HG03565 (cell line): ENCODE data around the gene GDPD5.

Experiments
- ATAC-seq: cut with Tn5 transposase; IDR thresholded peaks from one replicate; pipeline ENCODE4 v1.9.1; 2021; ENCODE audit warnings: mild to moderate bottlenecking, moderate library complexity; ENCODE audit not compliant: unreplicated experiment

Gene GDPD5

GRCh38 chr11:75450826-75451821 is 74.6 kb downstream of the GDPD5 start:
- no peak for ATAC-seq

GRCh38 chr11:75450236-75450635 is 75.5 kb downstream of the GDPD5 start:
- ATAC-seq = no peak

- ATAC-seq = no peak
Observed at GRCh38 chr11:75449776-75450175, 76.0 kb downstream of the GDPD5 start.

- ATAC-seq = no peak
Observed at GRCh38 chr11:75449271-75449670, 76.5 kb downstream of the GDPD5 start.

- ATAC-seq = no peak
Observed at GRCh38 chr11:75447415-75447814, 78.3 kb downstream of the GDPD5 start.

GRCh38 chr11:75445315-75445953 is 80.3 kb downstream of the GDPD5 start:
- no peak for ATAC-seq

- no peak for ATAC-seq
Observed at GRCh38 chr11:75443043-75443442, 82.7 kb downstream of the GDPD5 start.

- no peak for ATAC-seq
Observed at GRCh38 chr11:75442161-75442885, 83.4 kb downstream of the GDPD5 start.

GRCh38 chr11:75441804-75442132 is 84.0 kb downstream of the GDPD5 start:
- no peak for ATAC-seq

- no peak for ATAC-seq
Observed at GRCh38 chr11:75440960-75441803, 84.6 kb downstream of the GDPD5 start.

- no peak for ATAC-seq
Observed at GRCh38 chr11:75439495-75440120, 86.1 kb downstream of the GDPD5 start.

GRCh38 chr11:75439026-75439425 is 86.7 kb downstream of the GDPD5 start:
- ATAC-seq = no peak

GRCh38 chr11:75437966-75438659 is 87.6 kb downstream of the GDPD5 start:
- no peak for ATAC-seq

GRCh38 chr11:75436806-75437205 is 88.9 kb downstream of the GDPD5 start:
- no peak for ATAC-seq

- no peak for ATAC-seq
Observed at GRCh38 chr11:75435571-75435925, 90.2 kb downstream of the GDPD5 start.

- ATAC-seq = no peak
Observed at GRCh38 chr11:75434886-75435570, 90.7 kb downstream of the GDPD5 start.

- ATAC-seq = no peak
Observed at GRCh38 chr11:75434051-75434450, 91.7 kb downstream of the GDPD5 start.

- ATAC-seq = no peak
Observed at GRCh38 chr11:75433443-75433842, 92.3 kb downstream of the GDPD5 start.

GRCh38 chr11:75432911-75433321 is 92.8 kb downstream of the GDPD5 start, which contains the start of gene KLHL35:
Gene KLHL35 (minus strand): TSS chr11:75433203. CDS start chr11:75430629, 2,574 bp downstream.
- no peak for ATAC-seq
